Body of pancreas (tissue), 4 donors: ENCODE data around the gene PNRC2.
"Not testable (repeated sequence)": the region's sequence is repeated elsewhere in the genome, so short reads cannot be mapped to it uniquely, and the experiment has no call there.

Experiments
- CTCF ChIP-seq, 7 experiments: fragments of 450-650 bp in 4 of 7; fragments of 200-600 bp in 3 of 7; sonication (generic) in 3 of 7; IDR thresholded peaks; one replicate each; pipeline ENCODE4 v1.5.1; 2016 to 2019; ENCODE audit warnings: antibody characterized with exemption in 7 of 7
- POLR2A ChIP-seq, 3 donors: fragments of 450-650 bp; IDR thresholded peaks; one replicate each; pipeline ENCODE4 v1.6.1; 2016; ENCODE audit warnings: antibody characterized with exemption in 3 of 3, mild to moderate bottlenecking in 2 of 3

DNA sequence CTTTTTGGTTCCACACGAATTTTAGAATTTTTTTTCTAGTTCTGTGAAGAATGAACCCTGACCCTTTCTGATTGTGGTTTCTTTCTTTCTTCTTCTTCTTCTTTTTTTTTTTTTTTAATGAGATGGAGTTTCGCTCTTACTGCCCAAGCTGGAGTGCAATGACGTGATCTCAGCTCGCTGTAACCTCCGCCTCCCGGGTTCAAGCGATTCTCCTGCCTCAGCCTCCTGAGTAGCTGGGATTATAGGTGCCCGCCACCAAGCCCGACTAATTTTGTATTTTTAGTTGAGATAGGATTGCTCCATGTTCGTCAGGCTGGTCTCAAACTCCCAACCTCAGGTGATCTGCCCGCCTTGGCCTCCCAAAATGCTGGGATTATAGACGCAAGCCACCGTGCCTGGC is 32.4 kb downstream of the PNRC2 start:
- TF ChIP-seq CTCF, POLR2A (IDR thresholded peaks at IDR 0.05): not testable (repeated sequence)
